AG10803 (cell line): ENCODE results near the gene VWF.

Source experiments
- DNase-seq: peaks from one replicate; pipeline ENCODE4 v3.0.0; 2010; ENCODE audit warnings: low read depth
- H3K4me3 ChIP-seq: 2 replicates; pipeline ENCODE4 v1.5.1; 2011; ENCODE audit warnings: mild to moderate bottlenecking, low read length, control low read depth
- TF ChIP-seq, protein P1 (sequence below): conservative IDR thresholded peaks from 2 replicates; pipeline ENCODE4 v1.5.1; 2011; ENCODE audit warnings: mild to moderate bottlenecking, low read length, control low read depth, inconsistent platforms

VWF gene

GRCh38 chr12:5967645-5968415 lies 156.6 kb downstream of the VWF start:
- DNase-seq, result no peak
- TF ChIP-seq, protein P1, sequence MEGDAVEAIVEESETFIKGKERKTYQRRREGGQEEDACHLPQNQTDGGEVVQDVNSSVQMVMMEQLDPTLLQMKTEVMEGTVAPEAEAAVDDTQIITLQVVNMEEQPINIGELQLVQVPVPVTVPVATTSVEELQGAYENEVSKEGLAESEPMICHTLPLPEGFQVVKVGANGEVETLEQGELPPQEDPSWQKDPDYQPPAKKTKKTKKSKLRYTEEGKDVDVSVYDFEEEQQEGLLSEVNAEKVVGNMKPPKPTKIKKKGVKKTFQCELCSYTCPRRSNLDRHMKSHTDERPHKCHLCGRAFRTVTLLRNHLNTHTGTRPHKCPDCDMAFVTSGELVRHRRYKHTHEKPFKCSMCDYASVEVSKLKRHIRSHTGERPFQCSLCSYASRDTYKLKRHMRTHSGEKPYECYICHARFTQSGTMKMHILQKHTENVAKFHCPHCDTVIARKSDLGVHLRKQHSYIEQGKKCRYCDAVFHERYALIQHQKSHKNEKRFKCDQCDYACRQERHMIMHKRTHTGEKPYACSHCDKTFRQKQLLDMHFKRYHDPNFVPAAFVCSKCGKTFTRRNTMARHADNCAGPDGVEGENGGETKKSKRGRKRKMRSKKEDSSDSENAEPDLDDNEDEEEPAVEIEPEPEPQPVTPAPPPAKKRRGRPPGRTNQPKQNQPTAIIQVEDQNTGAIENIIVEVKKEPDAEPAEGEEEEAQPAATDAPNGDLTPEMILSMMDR, result no peak
- no peak overlapping the region for H3K4me3 ChIP-seq

DNA sequence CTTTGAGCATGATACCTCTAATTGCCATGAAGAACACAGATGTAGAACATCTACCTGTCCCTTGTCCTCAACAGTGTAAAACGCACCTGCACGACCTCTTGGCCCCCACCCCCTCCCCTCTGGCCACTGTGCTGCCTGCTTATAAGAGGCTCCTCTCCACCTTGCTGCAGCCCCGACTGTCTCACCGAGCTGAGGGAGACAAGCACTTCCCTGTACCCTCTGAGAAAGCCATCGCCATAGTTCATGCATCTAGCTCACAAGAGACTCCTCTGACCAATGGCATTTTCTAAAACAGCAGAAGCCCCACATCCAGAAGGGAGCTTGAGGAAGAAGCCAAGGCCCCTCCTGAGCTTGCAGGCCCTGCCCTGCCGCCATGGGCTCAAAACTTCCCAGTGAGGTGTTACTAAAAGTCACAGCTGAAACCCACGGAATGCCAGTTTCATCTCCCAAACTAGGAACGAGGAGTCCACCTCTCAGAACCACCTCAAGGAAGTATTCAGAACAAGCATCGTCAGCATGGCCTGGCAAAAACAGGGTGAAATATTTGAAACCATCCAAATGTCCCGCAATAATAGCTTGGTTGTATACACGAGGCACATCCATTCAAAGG lies 157.9 kb downstream of the VWF start:
- no peak overlapping the region for H3K4me3 ChIP-seq
- DNase-seq, result no peak
- TF ChIP-seq, protein P1, result no peak

DNA sequence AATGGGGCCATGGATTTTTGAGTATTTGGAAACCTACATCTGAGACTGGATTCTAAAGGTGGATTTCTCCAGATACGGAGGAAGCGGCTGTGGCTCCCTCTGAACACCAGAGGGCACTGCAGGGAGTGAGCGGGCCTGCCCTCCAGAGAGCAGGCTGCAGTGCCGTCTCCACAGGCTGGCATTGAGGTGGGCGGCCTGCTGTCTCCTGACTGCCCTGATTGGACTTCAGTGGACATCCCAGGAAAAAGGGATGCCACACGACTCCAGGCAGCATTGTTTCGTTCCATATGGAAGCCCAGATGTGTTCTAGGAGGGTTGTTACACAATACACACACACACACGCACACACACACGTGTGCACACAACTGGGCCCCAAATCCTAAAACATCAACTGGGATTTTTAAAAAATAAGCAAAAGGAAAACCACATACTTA lies 158.5 kb downstream of the VWF start:
- DNase-seq, result peak; percentile 43
- TF ChIP-seq, protein P1, result peak; percentile 87
- H3K4me3 ChIP-seq, result no peak overlapping the region

DNA sequence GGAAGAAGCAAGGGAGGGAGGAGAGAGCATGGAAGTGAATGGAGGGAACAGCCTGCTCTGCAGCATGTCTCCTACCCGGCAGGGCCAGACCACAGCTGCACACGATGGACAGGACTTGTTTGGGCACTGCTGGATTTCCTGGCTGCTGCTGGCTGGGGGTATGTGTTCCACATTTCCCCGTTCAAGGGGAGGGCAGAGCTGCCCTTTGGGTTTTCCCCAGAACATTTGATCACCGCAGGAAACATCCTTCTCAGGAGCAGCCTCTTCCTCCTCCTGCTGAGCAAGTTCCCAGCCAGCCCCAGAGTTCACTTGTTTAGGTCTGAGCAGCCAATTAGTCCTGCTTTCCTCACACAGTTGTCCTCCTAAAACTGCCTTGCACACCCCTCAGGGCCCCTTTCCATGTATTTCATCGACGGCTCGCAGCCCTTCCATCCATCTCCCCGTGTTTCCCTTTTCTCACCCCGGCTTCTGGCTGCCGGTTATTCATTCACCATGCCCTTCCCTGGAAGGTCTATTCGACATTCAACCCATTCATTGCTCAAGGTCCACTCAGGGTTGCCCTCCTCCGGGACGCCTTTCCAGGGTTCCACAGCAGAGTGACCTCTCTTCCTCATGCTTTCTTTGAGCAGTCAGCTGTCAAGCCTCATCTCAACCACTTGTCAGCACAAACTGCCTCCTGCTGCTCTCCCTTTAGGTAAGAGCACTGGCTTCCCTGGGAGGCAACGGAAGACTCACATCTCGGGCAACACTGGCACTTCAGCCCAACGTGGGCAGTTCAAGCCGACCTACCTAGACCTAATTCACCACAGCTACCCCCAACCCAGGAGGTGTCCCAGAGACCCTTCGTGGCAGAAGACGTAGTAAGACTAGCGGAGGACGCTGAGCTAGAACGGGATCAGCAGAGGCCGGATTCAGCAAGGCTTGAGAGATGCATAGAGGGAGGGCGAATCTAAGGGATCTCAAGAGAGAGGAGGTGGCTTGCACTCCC lies 159.3 kb downstream of the VWF start:
- no peak for DNase-seq

DNA sequence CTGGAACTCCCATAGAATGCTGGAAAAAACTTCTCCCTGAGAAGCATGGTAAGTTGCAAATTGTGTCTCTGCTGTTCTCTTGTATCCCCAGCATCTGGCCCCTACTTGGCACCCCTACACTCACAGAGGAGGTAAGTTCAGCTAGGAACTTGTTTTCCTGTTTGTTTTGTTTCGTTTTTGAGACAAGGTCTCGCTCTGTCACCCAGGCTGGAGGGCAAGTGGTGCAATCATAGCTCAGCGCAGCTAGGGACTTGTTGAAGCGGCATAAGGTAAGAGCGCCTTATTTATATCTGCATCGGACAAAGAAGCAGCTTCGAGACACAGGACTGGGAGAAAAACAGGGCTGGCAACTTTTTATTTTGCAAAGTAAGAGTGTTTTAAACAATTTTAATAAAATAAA lies 161.0 kb downstream of the VWF start:
- DNase-seq, result no peak
- no peak overlapping the region for H3K4me3 ChIP-seq
- TF ChIP-seq, protein P1, result no peak

More for the DNA sequence above, 159.3 kb downstream of the VWF start:
- no peak overlapping the region for H3K4me3 ChIP-seq
- TF ChIP-seq, protein P1, result no peak

DNA sequence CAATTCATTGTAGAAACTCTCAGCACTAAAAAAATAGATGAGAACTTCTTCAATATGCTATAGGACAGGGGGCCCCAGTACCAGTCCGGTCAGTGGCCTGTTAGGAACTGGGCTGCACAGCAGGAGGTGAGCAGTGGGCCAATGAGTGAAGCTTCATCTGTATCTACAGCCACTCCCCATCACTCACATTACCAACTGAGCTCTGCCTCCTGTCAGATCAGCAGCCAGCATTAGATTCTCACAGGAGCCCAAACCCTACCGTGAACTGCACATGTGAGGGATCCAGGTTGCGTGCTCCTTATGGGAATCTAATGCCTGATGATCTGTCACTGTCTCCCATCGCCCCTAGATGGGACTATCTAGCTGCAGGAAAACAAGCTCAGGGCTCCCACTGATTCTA lies 163.7 kb downstream of the VWF start:
- TF ChIP-seq, protein P1, result no peak
- H3K4me3 ChIP-seq, result no peak overlapping the region
- no peak for DNase-seq
